ENCODE data around the gene PRPF40B. TPM values are rescaled to one million over a fixed set of nuclear protein-coding genes. Genes with fewer than 3 reads are reported as not detected.
A peak's percentile ranks its signal among the peaks of the same experiment; 100 is the strongest.

PRPF40B gene
- polyA plus RNA-seq = 10 to 100 TPM; 10.6 to 19.9 TPM

GRCh38 chr12:49623142-49623904, at the start of gene PRPF40B:
TSS of gene PRPF40B (plus strand) at chr12:49623561. CDS start at chr12:49623591, 30 bp downstream.
- 1% methylated on average over 61 to 76 of the region's 76 CpGs for WGBS, 2 donors
- Histone ChIP-seq H3K4me1 (ENCODE audit: control insufficient read depth in 2 of 2, insufficient read depth in 2 of 2, low read length in 1 of 2) (peaks cover 0 to 5% of the 10 kb centered on the region in 2 donors), H3K27ac (ENCODE audit: low read depth in 2 of 2, low read length in 1 of 2) (peak within 1 kb of the TSS; percentile 82 to 84)

GRCh38 chr12:49577589-49578315, 45.6 kb upstream of the PRPF40B start:
- 75 to 81% methylated on average over 9 of the region's 9 CpGs for WGBS, 2 donors
- Histone ChIP-seq H3K36me3 (ENCODE audit: control insufficient read depth in 2 of 2, insufficient read depth in 2 of 2, low read length in 1 of 2) (peaks cover 0 to 3% of the 10 kb centered on the region in 2 donors), H3K27me3 (ENCODE audit: control insufficient read depth in 1 of 2, insufficient read depth in 2 of 2, low read length in 2 of 2) (no peaks in the 10 kb centered on the region), H3K4me3 (ENCODE audit: low read depth in 1 of 2, low read length in 2 of 2) (no peak overlapping the region), H3K4me1 (ENCODE audit: control insufficient read depth in 2 of 2, insufficient read depth in 2 of 2, low read length in 1 of 2) (peaks cover 0 to 3% of the 10 kb centered on the region in 2 donors), H3K9me3 (ENCODE audit: control insufficient read depth in 2 of 2, insufficient read depth in 1 of 2, low read depth in 1 of 2, low read length in 1 of 2) (no peaks in the 10 kb centered on the region), H3K27ac (ENCODE audit: low read depth in 2 of 2, low read length in 1 of 2) (no peak overlapping the region)

More at GRCh38 chr12:49623142-49623904, at the start of gene PRPF40B:
- no peaks in the 10 kb centered on the region for H3K27me3 ChIP-seq (ENCODE audit: control insufficient read depth in 1 of 2, insufficient read depth in 2 of 2, low read length in 2 of 2)
- H3K36me3 ChIP-seq (ENCODE audit: control insufficient read depth in 2 of 2, insufficient read depth in 2 of 2, low read length in 1 of 2) = no peaks in the 10 kb centered on the region
- H3K4me3 ChIP-seq (ENCODE audit: low read depth in 1 of 2, low read length in 2 of 2) = peak within 1 kb of the TSS; percentile 59 to 67
- H3K9me3 ChIP-seq (ENCODE audit: control insufficient read depth in 2 of 2, insufficient read depth in 1 of 2, low read depth in 1 of 2, low read length in 1 of 2) = no peaks in the 10 kb centered on the region

- Histone ChIP-seq H3K27ac (ENCODE audit: low read depth in 2 of 2, low read length in 1 of 2) (no peak overlapping the region), H3K4me3 (ENCODE audit: low read depth in 1 of 2, low read length in 2 of 2) (no peak overlapping the region), H3K27me3 (ENCODE audit: control insufficient read depth in 1 of 2, insufficient read depth in 2 of 2, low read length in 2 of 2) (no peaks in the 10 kb centered on the region), H3K36me3 (ENCODE audit: control insufficient read depth in 2 of 2, insufficient read depth in 2 of 2, low read length in 1 of 2) (peaks cover 0 to 3% of the 10 kb centered on the region in 2 donors), H3K9me3 (ENCODE audit: control insufficient read depth in 2 of 2, insufficient read depth in 1 of 2, low read depth in 1 of 2, low read length in 1 of 2) (no peaks in the 10 kb centered on the region), H3K4me1 (ENCODE audit: control insufficient read depth in 2 of 2, insufficient read depth in 2 of 2, low read length in 1 of 2) (peaks cover under 1 to 3% of the 10 kb centered on the region in 2 donors)
- 81 to 84% methylated on average over 13 of the region's 13 CpGs for WGBS, 2 donors
Observed at GRCh38 chr12:49578471-49579112, 44.8 kb upstream of the PRPF40B start.

GRCh38 chr12:49580572-49581535, 42.5 kb upstream of the PRPF40B start:
- Histone ChIP-seq H3K4me1 (ENCODE audit: control insufficient read depth in 2 of 2, insufficient read depth in 2 of 2, low read length in 1 of 2) (peaks cover 3% of the 10 kb centered on the region in 2 donors), H3K9me3 (ENCODE audit: control insufficient read depth in 2 of 2, insufficient read depth in 1 of 2, low read depth in 1 of 2, low read length in 1 of 2) (no peaks in the 10 kb centered on the region), H3K27ac (ENCODE audit: low read depth in 2 of 2, low read length in 1 of 2) (no peak overlapping the region), H3K36me3 (ENCODE audit: control insufficient read depth in 2 of 2, insufficient read depth in 2 of 2, low read length in 1 of 2) (peaks cover 0 to 3% of the 10 kb centered on the region in 2 donors), H3K4me3 (ENCODE audit: low read depth in 1 of 2, low read length in 2 of 2) (no peak overlapping the region), H3K27me3 (ENCODE audit: control insufficient read depth in 1 of 2, insufficient read depth in 2 of 2, low read length in 2 of 2) (no peaks in the 10 kb centered on the region)
- WGBS, 2 donors = 29 to 34% methylated on average over 8 of the region's 8 CpGs

- Histone ChIP-seq H3K4me1 (ENCODE audit: control insufficient read depth in 2 of 2, insufficient read depth in 2 of 2, low read length in 1 of 2) (peaks cover 3% of the 10 kb centered on the region in 2 donors), H3K36me3 (ENCODE audit: control insufficient read depth in 2 of 2, insufficient read depth in 2 of 2, low read length in 1 of 2) (peaks cover 0 to 7% of the 10 kb centered on the region in 2 donors), H3K27ac (ENCODE audit: low read depth in 2 of 2, low read length in 1 of 2) (no peak overlapping the region), H3K9me3 (ENCODE audit: control insufficient read depth in 2 of 2, insufficient read depth in 1 of 2, low read depth in 1 of 2, low read length in 1 of 2) (no peaks in the 10 kb centered on the region), H3K27me3 (ENCODE audit: control insufficient read depth in 1 of 2, insufficient read depth in 2 of 2, low read length in 2 of 2) (no peaks in the 10 kb centered on the region), H3K4me3 (ENCODE audit: low read depth in 1 of 2, low read length in 2 of 2) (no peak overlapping the region)
- 77 to 82% methylated on average over 1 of the region's 1 CpG for WGBS, 2 donors
Observed at GRCh38 chr12:49582201-49582600, 41.2 kb upstream of the PRPF40B start.

GRCh38 chr12:49582850-49583249, 40.5 kb upstream of the PRPF40B start:
- H3K27ac ChIP-seq (ENCODE audit: low read depth in 2 of 2, low read length in 1 of 2) = no peak overlapping the region

GRCh38 chr12:49583366-49584094, 39.8 kb upstream of the PRPF40B start:
- Histone ChIP-seq H3K4me3 (ENCODE audit: low read depth in 1 of 2, low read length in 2 of 2) (no peak overlapping the region), H3K4me1 (ENCODE audit: control insufficient read depth in 2 of 2, insufficient read depth in 2 of 2, low read length in 1 of 2) (peaks cover 3% of the 10 kb centered on the region in 2 donors), H3K9me3 (ENCODE audit: control insufficient read depth in 2 of 2, insufficient read depth in 1 of 2, low read depth in 1 of 2, low read length in 1 of 2) (no peaks in the 10 kb centered on the region), H3K36me3 (ENCODE audit: control insufficient read depth in 2 of 2, insufficient read depth in 2 of 2, low read length in 1 of 2) (peaks cover 0 to 3% of the 10 kb centered on the region in 2 donors), H3K27me3 (ENCODE audit: control insufficient read depth in 1 of 2, insufficient read depth in 2 of 2, low read length in 2 of 2) (no peaks in the 10 kb centered on the region), H3K27ac (ENCODE audit: low read depth in 2 of 2, low read length in 1 of 2) (no peak overlapping the region)
- 64 to 76% methylated on average over 13 of the region's 13 CpGs for WGBS, 2 donors

More at GRCh38 chr12:49582850-49583249, 40.5 kb upstream of the PRPF40B start:
- Histone ChIP-seq H3K27me3 (ENCODE audit: control insufficient read depth in 1 of 2, insufficient read depth in 2 of 2, low read length in 2 of 2) (no peaks in the 10 kb centered on the region), H3K9me3 (ENCODE audit: control insufficient read depth in 2 of 2, insufficient read depth in 1 of 2, low read depth in 1 of 2, low read length in 1 of 2) (no peaks in the 10 kb centered on the region), H3K4me3 (ENCODE audit: low read depth in 1 of 2, low read length in 2 of 2) (no peak overlapping the region), H3K4me1 (ENCODE audit: control insufficient read depth in 2 of 2, insufficient read depth in 2 of 2, low read length in 1 of 2) (peaks cover 3% of the 10 kb centered on the region in 2 donors), H3K36me3 (ENCODE audit: control insufficient read depth in 2 of 2, insufficient read depth in 2 of 2, low read length in 1 of 2) (peaks cover 0 to 4% of the 10 kb centered on the region in 2 donors)
- 40 to 44% methylated on average over 4 of the region's 4 CpGs for WGBS, 2 donors

- Histone ChIP-seq H3K9me3 (ENCODE audit: control insufficient read depth in 2 of 2, insufficient read depth in 1 of 2, low read depth in 1 of 2, low read length in 1 of 2) (no peaks in the 10 kb centered on the region), H3K4me3 (ENCODE audit: low read depth in 1 of 2, low read length in 2 of 2) (no peak overlapping the region), H3K4me1 (ENCODE audit: control insufficient read depth in 2 of 2, insufficient read depth in 2 of 2, low read length in 1 of 2) (peaks cover 0 to 3% of the 10 kb centered on the region in 2 donors), H3K27me3 (ENCODE audit: control insufficient read depth in 1 of 2, insufficient read depth in 2 of 2, low read length in 2 of 2) (no peaks in the 10 kb centered on the region), H3K27ac (ENCODE audit: low read depth in 2 of 2, low read length in 1 of 2) (no peak overlapping the region), H3K36me3 (ENCODE audit: control insufficient read depth in 2 of 2, insufficient read depth in 2 of 2, low read length in 1 of 2) (peaks cover 0 to 3% of the 10 kb centered on the region in 2 donors)
- 82 to 84% methylated on average over 7 of the region's 7 CpGs for WGBS, 2 donors
Observed at GRCh38 chr12:49584591-49584990, 38.8 kb upstream of the PRPF40B start.

Measured in esophagus (tissue), 2 donors.